Body of pancreas (tissue), 4 donors: ENCODE measurements around the gene PSMA2. TPM values are rescaled to one million over a fixed set of nuclear protein-coding genes. Genes with fewer than 3 reads are reported as not detected.

Source experiments
- ATAC-seq: fragments of 150-250 bp; one replicate; pipeline ENCODE4 v1.9.1; 2016
- DNase-seq, 4 donors: peaks; one replicate each; pipeline ENCODE4 v3.0.0-alpha.2; 2019
- H3K27ac ChIP-seq, 4 donors: fragments of 200-600 bp; sonication (generic); 1 replicate in 3 of 4; 2 replicates in 1 of 4; pipeline versions ENCODE4 v1.5.1 to v1.6.1; 2016 to 2019; ENCODE audit warnings: mild to moderate bottlenecking in 1 of 4, mixed read lengths in 1 of 4, moderate library complexity in 1 of 4
- H3K27me3 ChIP-seq, 2 donors: fragments of 200-600 bp; sonication (generic); one replicate each; pipeline ENCODE4 v1.6.0; 2016; ENCODE audit warnings: mild to moderate bottlenecking in 1 of 2
- H3K36me3 ChIP-seq, 2 donors: fragments of 200-600 bp; sonication (generic); replicated peaks in 1 of 2; 2 replicates each; pipeline ENCODE4 v1.5.1; 2016; ENCODE audit warnings: low read depth in 2 of 2; ENCODE audit not compliant: insufficient read depth in 1 of 2
- H3K4me1 ChIP-seq: fragments of 200-600 bp; sonication (generic); one replicate; pipeline ENCODE4 v1.6.0; 2016
- H3K4me3 ChIP-seq, 2 donors: fragments of 200-600 bp; sonication (generic); 1 replicate in 1 of 2; 2 replicates in 1 of 2; pipeline ENCODE4 v1.5.1; 2016 to 2019
- H3K9me3 ChIP-seq, 3 donors: fragments of 200-600 bp; sonication (generic); 1 replicate in 2 of 3; 2 replicates in 1 of 3; pipeline ENCODE4 v1.5.1; 2016
- CTCF ChIP-seq, 7 experiments: fragments of 450-650 bp in 4 of 7; fragments of 200-600 bp in 3 of 7; sonication (generic) in 3 of 7; IDR thresholded peaks; one replicate each; pipeline ENCODE4 v1.5.1; 2016 to 2019; ENCODE audit warnings: antibody characterized with exemption in 7 of 7
- POLR2A ChIP-seq, 3 donors: fragments of 450-650 bp; IDR thresholded peaks; one replicate each; pipeline ENCODE4 v1.6.1; 2016; ENCODE audit warnings: antibody characterized with exemption in 3 of 3, mild to moderate bottlenecking in 2 of 3
- WGBS, 2 donors: methylation state at CpG; one replicate each; pipeline ENCODE4 v1.1.5; 2017; 5-methylcytosine and 5-hydroxymethylcytosine counted together
- intact Hi-C: fragments of 100-400 bp; cut with DNase I; formaldehyde crosslinking; loops from one replicate; pipeline ENCODE4 v1.15.1; 2023
- total RNA-seq, 2 donors: library from RNA; depleted of rRNA; stranded (reverse); fragments of >200 nt; gene quantifications; one replicate each; pipeline ENCODE4 v1.1.0, GENCODE V29; 2016

PSMA2 gene
- total RNA-seq, 2 donors from 2014 or later = 28.0 to 32.7 TPM

DNA sequence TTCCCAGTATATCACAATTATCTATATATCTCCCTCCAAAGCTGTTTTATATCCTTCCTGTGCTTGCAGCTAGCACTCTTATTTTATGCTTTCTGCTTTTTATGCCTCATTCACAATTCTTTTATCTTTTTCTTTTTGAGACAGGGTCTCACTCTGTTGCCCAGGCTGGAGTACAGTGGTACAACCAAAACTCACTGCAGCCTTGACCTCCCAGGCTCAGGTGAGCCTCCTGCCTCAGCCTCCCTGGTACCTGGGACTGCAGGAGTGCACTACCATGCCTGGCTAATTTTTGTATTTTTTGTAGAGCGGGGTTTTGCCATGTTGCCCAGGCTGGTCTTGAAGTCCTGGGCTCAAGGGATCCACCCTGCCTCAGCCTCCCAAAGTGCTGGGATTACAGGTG, 25.8 kb downstream of the PSMA2 start:
- no peaks in the 10 kb centered on the region for H3K27me3 ChIP-seq
- TF ChIP-seq POLR2A (IDR thresholded peaks at IDR 0.05) = no peak
- TF ChIP-seq CTCF (IDR thresholded peaks at IDR 0.05) = no peak
- H3K27ac ChIP-seq = no peak overlapping the region
- peaks cover 40% of the 10 kb centered on the region for H3K4me1 ChIP-seq
- 94 to 100% methylated on average over 1 of the region's 1 CpG for WGBS, 2 donors
- DNase-seq = no peak
- no peak for ATAC-seq
- no peaks in the 10 kb centered on the region for H3K9me3 ChIP-seq
- no peaks in the 10 kb centered on the region for H3K36me3 ChIP-seq
- H3K4me3 ChIP-seq = no peak overlapping the region
- intact Hi-C loops = no loop called here

DNA sequence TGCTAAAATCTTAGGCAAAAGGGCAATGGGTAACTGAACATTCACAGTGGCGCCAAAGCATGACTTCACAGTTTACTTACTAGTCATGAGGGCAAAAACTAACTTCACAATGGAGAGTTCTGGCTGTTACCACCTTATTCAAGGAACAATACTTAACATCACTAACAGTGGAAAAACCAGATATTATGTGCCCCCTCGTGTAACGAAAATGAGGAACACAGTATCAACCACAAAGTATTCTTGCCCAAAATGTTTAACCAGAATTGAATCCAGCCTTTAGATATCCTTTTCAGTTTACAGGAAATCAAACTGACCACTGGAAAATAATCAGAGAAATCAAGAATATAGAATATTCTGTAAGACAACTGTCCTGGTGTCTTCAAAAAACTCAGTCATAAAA, 29.6 kb downstream of the PSMA2 start:
- intact Hi-C loops = no loop called here
- ATAC-seq (no peak), DNase-seq (no peak)
- no peaks in the 10 kb centered on the region for H3K9me3 ChIP-seq
- no peaks in the 10 kb centered on the region for H3K36me3 ChIP-seq
- H3K4me3 ChIP-seq = no peak overlapping the region
- peaks cover 1% of the 10 kb centered on the region for H3K4me1 ChIP-seq
- H3K27ac ChIP-seq = no peak overlapping the region
- TF ChIP-seq POLR2A (IDR thresholded peaks at IDR 0.05) = no peak
- no peak for TF ChIP-seq CTCF (IDR thresholded peaks at IDR 0.05)
- WGBS, 2 donors = 51 to 61% methylated on average over 3 of the region's 3 CpGs
- H3K27me3 ChIP-seq = no peaks in the 10 kb centered on the region

DNA sequence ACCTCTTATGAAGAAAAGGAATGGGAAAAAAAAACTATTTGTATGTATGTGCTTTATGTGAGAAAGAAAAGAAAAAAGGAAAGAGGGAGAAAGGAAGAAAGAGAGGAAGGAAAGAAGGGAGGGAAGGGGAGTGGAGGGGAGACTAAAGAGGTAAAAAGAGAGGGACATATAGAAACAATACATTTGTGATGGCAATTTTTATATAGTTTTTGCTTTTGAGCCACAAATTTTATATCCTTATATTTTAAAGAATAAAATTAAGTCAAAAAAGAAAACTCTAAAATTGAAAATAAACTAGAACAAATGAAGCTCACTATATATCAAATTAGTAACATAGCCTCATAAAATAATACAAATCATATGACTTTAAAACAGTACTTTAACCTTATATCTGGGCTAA, 31.1 kb downstream of the PSMA2 start:
- TF ChIP-seq POLR2A (IDR thresholded peaks at IDR 0.05) (no peak), CTCF (IDR thresholded peaks at IDR 0.05) (no peak)
- H3K27ac ChIP-seq = no peak overlapping the region
- no peak overlapping the region for H3K4me3 ChIP-seq
- no peaks in the 10 kb centered on the region for H3K36me3 ChIP-seq
- no peak for DNase-seq
- intact Hi-C loops = no loop called here
- H3K9me3 ChIP-seq = no peaks in the 10 kb centered on the region
- no peaks in the 10 kb centered on the region for H3K4me1 ChIP-seq
- no peaks in the 10 kb centered on the region for H3K27me3 ChIP-seq
- no peak for ATAC-seq

GRCh38 chr7:42893346-42894240, 38.4 kb downstream of the PSMA2 start:
- Histone ChIP-seq H3K4me3 (no peak overlapping the region), H3K27me3 (no peaks in the 10 kb centered on the region), H3K36me3 (no peaks in the 10 kb centered on the region), H3K27ac (no peak overlapping the region), H3K4me1 (no peaks in the 10 kb centered on the region), H3K9me3 (no peaks in the 10 kb centered on the region)
- ATAC-seq = no peak
- WGBS, 2 donors = 89 to 90% methylated on average over 9 of the region's 9 CpGs
- no peak for DNase-seq
- intact Hi-C loops = no loop called here
- TF ChIP-seq POLR2A (IDR thresholded peaks at IDR 0.05) (no peak), CTCF (IDR thresholded peaks at IDR 0.05) (no peak)
